ENCODE results near the gene TBCCD1.
A peak's percentile ranks its signal among the peaks of the same experiment; 100 is the strongest.
"Not testable (repeated sequence)": the region's sequence is repeated elsewhere in the genome, so short reads cannot be mapped to it uniquely, and the experiment has no call there.

The TBCCD1 gene

GRCh38 chr3:186506191-186506739 is 60.9 kb downstream of the TBCCD1 start:
- Histone ChIP-seq H3K27ac (no peak overlapping the region), H3K4me3 (no peak overlapping the region)

- peak overlapping the region in 2 of 21 experiments; percentile 7 to 52 for H3K27ac ChIP-seq
Measured at GRCh38 chr3:186502966-186503712, 64.0 kb downstream of the TBCCD1 start.

GRCh38 chr3:186502138-186502948 is 64.8 kb downstream of the TBCCD1 start:
- Histone ChIP-seq H3K27ac (peak overlapping the region in 2 of 21 experiments; percentile 7 to 52), H3K4me3 (no peak overlapping the region)

More at GRCh38 chr3:186502966-186503712, 64.0 kb downstream of the TBCCD1 start:
- no peak overlapping the region for H3K4me3 ChIP-seq

GRCh38 chr3:186499949-186500348 is 67.2 kb downstream of the TBCCD1 start:
- not testable (repeated sequence) for H3K27ac ChIP-seq, H3K4me3 ChIP-seq

- not testable (repeated sequence) for H3K27ac ChIP-seq, H3K4me3 ChIP-seq
Measured at GRCh38 chr3:186498022-186498421, 69.1 kb downstream of the TBCCD1 start.

GRCh38 chr3:186497608-186498007 is 69.5 kb downstream of the TBCCD1 start:
- Histone ChIP-seq H3K27ac (no peak overlapping the region), H3K4me3 (no peak overlapping the region)

GRCh38 chr3:186496635-186497034 is 70.5 kb downstream of the TBCCD1 start:
- no peak overlapping the region for H3K27ac ChIP-seq
- H3K4me3 ChIP-seq, result no peak overlapping the region

Data from skin epidermis (tissue), 12 donors.